ENCODE data around the gene CEP41. TPM values are rescaled to one million over a fixed set of nuclear protein-coding genes. Genes with fewer than 3 reads are reported as not detected.

Gene CEP41
- total RNA-seq, 2 experiments from 2014 or later: 19.6 to 35.4 TPM

DNA sequence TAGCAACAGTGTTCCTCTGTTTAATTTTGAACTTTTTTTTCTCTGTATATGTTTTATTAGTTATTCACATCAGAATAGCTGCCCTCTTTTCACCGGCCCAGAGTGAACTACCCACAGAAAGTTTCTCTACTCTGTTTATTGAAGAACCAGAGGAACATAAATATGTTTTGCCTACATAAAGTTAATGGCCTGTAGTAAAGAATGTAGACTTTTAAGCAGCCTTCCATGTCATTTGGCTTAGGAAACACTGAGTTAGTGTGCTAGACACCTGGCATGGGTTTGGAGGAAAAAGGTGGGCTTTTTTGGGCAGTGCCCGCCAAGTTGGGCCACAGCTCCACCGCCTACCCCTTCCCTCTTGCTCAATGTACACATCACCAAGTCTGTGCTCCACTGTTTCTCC is 42.2 kb upstream of the CEP41 start:
- Histone ChIP-seq H3K9me2 (ENCODE audit: insufficient read depth, low read length) (0 out of 2 replicates have a peak, but pooled peaks cover 3% of the 10 kb centered on the region), H4K20me1 (ENCODE audit: insufficient read depth, low read length) (no peaks in the 10 kb centered on the region), H3K36me3 (ENCODE audit: insufficient read depth, low read length) (no peaks in the 10 kb centered on the region), H3K9me3 (ENCODE audit: low read length) (no peaks in the 10 kb centered on the region), H3K4me3 (ENCODE audit: low read depth, low read length, poor library complexity, severe bottlenecking) (no peak overlapping the region), H3K4me2 (ENCODE audit: low read length) (no peak overlapping the region), H2AFZ (ENCODE audit: low read length) (no peak overlapping the region), H3K4me1 (ENCODE audit: insufficient read depth, low read length, poor library complexity, severe bottlenecking) (peaks cover 5% of the 10 kb centered on the region), H3K27ac (ENCODE audit: low read depth, low read length, poor library complexity, severe bottlenecking) (no peak overlapping the region), H3K79me2 (ENCODE audit: insufficient read depth, low read depth, low read length) (no peaks in the 10 kb centered on the region)
- ChIA-PET CTCF (ENCODE audit: unreplicated experiment) (no interaction called here), POLR2A (interaction anchor here (0.6 kb wide), 1 partner anchor 23 kb away, joined by 3 read pairs; no protein-coding TSS in a partner anchor)
- intact Hi-C loops (cut with micrococcal nuclease; ENCODE audit: unreplicated experiment): no loop called here
- TF ChIP-seq EZH2phosphoT487 (IDR thresholded peaks at IDR 0.05; ENCODE audit: borderline replicate concordance, low read depth, low read length): no peak
- no peak for TF ChIP-seq CTCF (conservative IDR thresholded peaks at IDR 0.05; ENCODE audit: low read length)
- no TSS peak for BruUV-seq (replicated peaks)
- no peak for DNase-seq (ENCODE audit: low spot score)

- H3K4me1 ChIP-seq (ENCODE audit: insufficient read depth, low read length, poor library complexity, severe bottlenecking): peaks cover 5% of the 10 kb centered on the region
- DNase-seq (ENCODE audit: low spot score): no peak
- ChIA-PET CTCF (ENCODE audit: unreplicated experiment) (no interaction called here), POLR2A (interaction anchor here (0.6 kb wide), 1 partner anchor 10 kb away, joined by 5 read pairs; no protein-coding TSS in a partner anchor)
- H3K4me3 ChIP-seq (ENCODE audit: low read depth, low read length, poor library complexity, severe bottlenecking): no peak overlapping the region
- no peaks in the 10 kb centered on the region for H4K20me1 ChIP-seq (ENCODE audit: insufficient read depth, low read length)
- TF ChIP-seq EZH2phosphoT487 (IDR thresholded peaks at IDR 0.05; ENCODE audit: borderline replicate concordance, low read depth, low read length): no peak
- TF ChIP-seq CTCF (conservative IDR thresholded peaks at IDR 0.05; ENCODE audit: low read length): no peak
- no peaks in the 10 kb centered on the region for H3K79me2 ChIP-seq (ENCODE audit: insufficient read depth, low read depth, low read length)
- no peak overlapping the region for H3K27ac ChIP-seq (ENCODE audit: low read depth, low read length, poor library complexity, severe bottlenecking)
- H3K9me3 ChIP-seq (ENCODE audit: low read length): no peaks in the 10 kb centered on the region
- H2AFZ ChIP-seq (ENCODE audit: low read length): no peak overlapping the region
- intact Hi-C loops (cut with micrococcal nuclease; ENCODE audit: unreplicated experiment): no loop called here
- H3K36me3 ChIP-seq (ENCODE audit: insufficient read depth, low read length): no peaks in the 10 kb centered on the region
- no peak overlapping the region for H3K4me2 ChIP-seq (ENCODE audit: low read length)
- no TSS peak for BruUV-seq (replicated peaks)
- 0 out of 2 replicates have a peak, but pooled peaks cover 3% of the 10 kb centered on the region for H3K9me2 ChIP-seq (ENCODE audit: insufficient read depth, low read length)
Measured at GRCh38 chr7:130481898-130482297, 41.1 kb upstream of the CEP41 start.

DNA sequence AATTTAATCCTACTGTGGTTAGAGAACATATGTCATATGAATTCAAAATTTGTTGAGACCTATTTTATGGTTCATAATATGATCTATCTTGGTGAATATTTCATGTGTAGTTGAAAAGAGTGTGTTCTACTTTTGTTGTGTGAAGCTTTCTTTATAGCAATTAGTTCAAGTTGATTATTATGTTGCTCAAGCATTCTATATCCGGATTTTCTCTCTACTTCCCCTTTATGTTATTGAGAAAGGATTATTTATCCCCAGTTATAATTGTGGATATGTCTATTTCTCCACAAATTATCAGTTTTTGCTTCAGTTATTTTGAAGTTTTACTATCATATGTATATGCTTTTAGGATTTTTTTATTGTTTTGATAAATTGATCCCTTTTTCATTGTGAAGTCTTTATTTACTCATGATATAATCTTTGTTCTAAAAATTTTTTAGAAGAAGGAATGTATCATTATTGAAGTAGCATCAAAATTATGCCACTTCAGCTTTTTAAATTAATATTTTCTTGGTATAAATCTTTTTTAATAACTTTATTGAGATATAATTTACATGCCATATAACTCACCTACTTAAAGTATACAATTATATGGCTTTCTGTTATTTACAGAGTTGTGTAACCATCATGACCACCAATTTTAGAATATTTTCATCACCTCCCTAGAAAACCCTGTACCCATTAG is 39.0 kb upstream of the CEP41 start:
- Histone ChIP-seq H3K36me3 (ENCODE audit: insufficient read depth, low read length) (no peaks in the 10 kb centered on the region), H3K27ac (ENCODE audit: low read depth, low read length, poor library complexity, severe bottlenecking) (no peak overlapping the region), H3K4me3 (ENCODE audit: low read depth, low read length, poor library complexity, severe bottlenecking) (no peak overlapping the region), H3K4me1 (ENCODE audit: insufficient read depth, low read length, poor library complexity, severe bottlenecking) (no peaks in the 10 kb centered on the region), H3K4me2 (ENCODE audit: low read length) (no peak overlapping the region), H3K79me2 (ENCODE audit: insufficient read depth, low read depth, low read length) (no peaks in the 10 kb centered on the region), H3K9me2 (ENCODE audit: insufficient read depth, low read length) (0 out of 2 replicates have a peak, but pooled peaks cover 3% of the 10 kb centered on the region), H3K9me3 (ENCODE audit: low read length) (no peaks in the 10 kb centered on the region), H4K20me1 (ENCODE audit: insufficient read depth, low read length) (no peaks in the 10 kb centered on the region), H2AFZ (ENCODE audit: low read length) (no peak overlapping the region)
- ChIA-PET POLR2A (interaction anchor here (0.6 kb wide), 1 partner anchor 97 kb away, joined by 3 read pairs; no protein-coding TSS in a partner anchor), CTCF (ENCODE audit: unreplicated experiment) (no interaction called here)
- TF ChIP-seq CTCF (conservative IDR thresholded peaks at IDR 0.05; ENCODE audit: low read length) (no peak), EZH2phosphoT487 (IDR thresholded peaks at IDR 0.05; ENCODE audit: borderline replicate concordance, low read depth, low read length) (no peak)
- intact Hi-C loops (cut with micrococcal nuclease; ENCODE audit: unreplicated experiment): no loop called here
- no TSS peak for BruUV-seq (replicated peaks)
- no peak for DNase-seq (ENCODE audit: low spot score)
